Memory B cell (primary cell): Measurements from ENCODE around the gene TTLL5.

Experiments used
- ATAC-seq: fragments of 150-1000 bp; cut with Tn5 transposase; 2 replicates; pipeline ENCODE4 v1.10.0; 2021; ENCODE audit warnings: low read depth, mild to moderate bottlenecking, moderate library complexity
- DNase-seq, 2 donors: peaks; one replicate each; pipeline ENCODE4 v3.0.0; 2022; ENCODE audit warnings: low spot score in 2 of 2
- H3K27ac Mint-ChIP-seq: one replicate; pipeline ENCODE4 v1.8.0; 2022; ENCODE audit warnings: mild to moderate bottlenecking, moderate library complexity, mixed read lengths
- H3K27me3 Mint-ChIP-seq: one replicate; pipeline ENCODE4 v1.8.0; 2022; ENCODE audit warnings: mixed read lengths
- H3K36me3 Mint-ChIP-seq: one replicate; pipeline ENCODE4 v1.8.0; 2022; ENCODE audit warnings: mild to moderate bottlenecking, mixed read lengths
- H3K4me1 Mint-ChIP-seq: one replicate; pipeline ENCODE4 v1.8.0; 2022; ENCODE audit warnings: mixed read lengths
- H3K4me3 Mint-ChIP-seq: one replicate; pipeline ENCODE4 v1.8.0; 2022; ENCODE audit warnings: mild to moderate bottlenecking, moderate library complexity, mixed read lengths
- H3K9me3 Mint-ChIP-seq: one replicate; pipeline ENCODE4 v1.8.0; 2022; ENCODE audit warnings: mixed read lengths

Gene TTLL5

DNA sequence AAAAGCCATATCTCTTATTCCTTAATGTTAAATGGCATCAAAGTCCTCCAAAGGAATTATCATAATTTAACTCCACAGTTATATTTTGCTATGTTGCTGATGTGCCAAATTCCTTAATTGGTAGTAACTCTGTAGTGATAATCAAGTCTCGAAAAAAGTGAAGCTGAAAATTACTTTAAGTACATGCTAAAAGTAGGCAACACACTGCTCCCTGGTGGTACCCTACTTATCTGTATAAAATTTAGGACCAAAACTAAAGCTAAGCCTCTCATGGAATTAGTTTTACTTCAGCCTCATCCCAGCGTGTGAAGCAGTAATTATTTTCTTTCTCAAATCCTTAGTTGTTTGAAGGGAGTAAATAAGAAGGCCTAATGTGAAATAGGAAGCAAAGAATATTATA lies 132.8 kb downstream of the TTLL5 start:
- H3K4me3 Mint-ChIP-seq, result no peak overlapping the region
- ATAC-seq, result no peak
- H3K4me1 Mint-ChIP-seq, result no peaks in the 10 kb centered on the region
- DNase-seq, result no peak
- H3K9me3 Mint-ChIP-seq, result peaks cover 13% of the 10 kb centered on the region
- no peak overlapping the region for H3K27ac Mint-ChIP-seq
- peaks cover 39% of the 10 kb centered on the region for H3K36me3 Mint-ChIP-seq
- H3K27me3 Mint-ChIP-seq, result no peaks in the 10 kb centered on the region

DNA sequence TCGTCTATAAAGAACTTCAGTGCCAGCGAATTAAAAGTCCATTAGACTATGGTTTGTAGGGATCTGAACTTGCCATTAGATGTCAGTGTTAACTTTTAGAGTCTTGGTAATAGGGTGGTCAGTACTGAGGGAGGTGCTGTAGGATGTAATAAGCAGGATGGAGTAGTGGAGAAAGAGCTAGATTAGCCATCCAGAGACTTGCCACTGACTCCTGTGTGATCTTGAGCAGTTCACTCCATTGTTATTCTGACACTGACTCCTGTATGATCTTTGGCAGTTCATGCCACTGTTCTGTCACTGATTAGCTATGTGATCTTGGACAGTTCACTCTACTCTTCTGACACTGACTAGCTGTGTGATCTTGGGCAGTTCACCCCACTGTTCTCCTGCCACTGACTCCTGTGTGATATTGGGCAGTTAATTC lies 133.6 kb downstream of the TTLL5 start:
- H3K4me3 Mint-ChIP-seq, result no peak overlapping the region
- DNase-seq (no peak), ATAC-seq (no peak)
- H3K36me3 Mint-ChIP-seq, result peaks cover 44% of the 10 kb centered on the region
- H3K9me3 Mint-ChIP-seq, result peaks cover 14% of the 10 kb centered on the region
- no peaks in the 10 kb centered on the region for H3K27me3 Mint-ChIP-seq
- H3K27ac Mint-ChIP-seq, result peak overlapping the region; percentile 25
- H3K4me1 Mint-ChIP-seq, result no peaks in the 10 kb centered on the region

- no peaks in the 10 kb centered on the region for H3K27me3 Mint-ChIP-seq
- H3K36me3 Mint-ChIP-seq, result peaks cover 50% of the 10 kb centered on the region
- peaks cover 13% of the 10 kb centered on the region for H3K9me3 Mint-ChIP-seq
- no peak overlapping the region for H3K4me3 Mint-ChIP-seq
- no peak overlapping the region for H3K27ac Mint-ChIP-seq
- ATAC-seq, result no peak
- DNase-seq, result no peak
- peaks cover 2% of the 10 kb centered on the region for H3K4me1 Mint-ChIP-seq
Measured at GRCh38 chr14:75800792-75801191, 139.7 kb downstream of the TTLL5 start.

GRCh38 chr14:75802486-75802885 lies 141.4 kb downstream of the TTLL5 start:
- H3K4me1 Mint-ChIP-seq, result peaks cover 4% of the 10 kb centered on the region
- ATAC-seq (no peak), DNase-seq (no peak)

DNA sequence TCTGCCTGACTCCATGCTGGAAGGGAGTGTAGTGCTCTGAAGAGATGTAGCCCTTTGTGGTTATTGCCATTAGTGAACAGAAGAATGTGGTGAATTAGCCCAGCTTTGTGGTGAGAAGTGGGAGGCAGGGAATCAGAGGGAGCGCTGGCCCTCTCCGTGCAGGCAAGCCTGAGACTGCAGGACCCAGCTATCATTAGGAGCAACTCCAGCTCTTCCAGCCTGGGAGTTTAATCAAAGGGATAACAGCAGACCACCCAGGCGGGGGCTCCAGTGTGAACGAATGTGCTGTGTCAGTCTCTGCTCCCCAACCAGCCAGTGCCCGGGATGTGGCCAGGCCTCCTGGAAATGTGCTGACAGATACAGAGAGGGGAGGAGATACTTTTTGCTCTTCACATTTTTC lies 142.7 kb downstream of the TTLL5 start:
- H3K27ac Mint-ChIP-seq, result no peak overlapping the region
- H3K4me1 Mint-ChIP-seq, result peaks cover 4% of the 10 kb centered on the region
- no peak overlapping the region for H3K4me3 Mint-ChIP-seq
- peaks cover 26% of the 10 kb centered on the region for H3K36me3 Mint-ChIP-seq
- peaks cover 5% of the 10 kb centered on the region for H3K9me3 Mint-ChIP-seq
- DNase-seq (no peak), ATAC-seq (no peak)
- H3K27me3 Mint-ChIP-seq, result no peaks in the 10 kb centered on the region

More at GRCh38 chr14:75802486-75802885, 141.4 kb downstream of the TTLL5 start:
- Mint-ChIP-seq H3K4me3 (no peak overlapping the region), H3K27ac (no peak overlapping the region), H3K9me3 (peaks cover 10% of the 10 kb centered on the region), H3K36me3 (peaks cover 37% of the 10 kb centered on the region), H3K27me3 (no peaks in the 10 kb centered on the region)

DNA sequence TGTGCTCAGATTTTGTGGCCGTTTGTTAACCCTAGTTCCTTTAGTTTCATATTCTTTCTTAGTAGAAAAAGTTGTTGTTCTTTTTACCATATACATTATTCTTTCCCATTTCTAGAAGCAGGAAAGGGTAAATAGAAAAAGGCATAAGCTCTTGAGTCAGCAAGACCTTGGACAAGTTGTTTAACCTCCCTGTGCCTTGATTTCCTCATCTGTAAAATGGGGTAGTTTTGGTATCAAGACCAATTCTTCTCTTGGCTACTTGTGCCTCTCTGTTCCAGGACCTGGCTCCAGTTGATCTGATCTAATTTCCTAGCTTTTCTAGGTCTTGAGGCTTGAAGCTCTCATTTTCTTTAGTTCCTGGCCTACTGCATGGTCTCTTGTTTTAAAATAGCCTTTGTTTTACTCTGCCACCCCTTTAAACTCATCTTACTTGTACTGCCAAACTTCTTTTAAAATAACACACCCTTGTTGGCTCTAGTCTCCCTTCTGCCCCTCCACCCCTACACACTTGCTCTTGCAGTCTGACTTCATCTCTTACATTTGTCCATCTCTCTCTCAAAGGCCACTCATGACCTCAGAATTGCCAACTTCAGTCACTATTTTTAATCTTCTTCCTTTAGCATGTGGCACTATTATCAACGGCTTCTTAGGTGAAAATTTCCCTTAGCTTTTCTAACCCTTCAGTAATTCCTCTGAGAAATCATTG lies 143.7 kb downstream of the TTLL5 start:
- Mint-ChIP-seq H3K27ac (no peak overlapping the region), H3K4me3 (no peak overlapping the region), H3K27me3 (no peaks in the 10 kb centered on the region), H3K9me3 (peaks cover 1% of the 10 kb centered on the region), H3K36me3 (peaks cover 19% of the 10 kb centered on the region), H3K4me1 (peaks cover 4% of the 10 kb centered on the region)
- no peak for ATAC-seq
- DNase-seq, result no peak

DNA sequence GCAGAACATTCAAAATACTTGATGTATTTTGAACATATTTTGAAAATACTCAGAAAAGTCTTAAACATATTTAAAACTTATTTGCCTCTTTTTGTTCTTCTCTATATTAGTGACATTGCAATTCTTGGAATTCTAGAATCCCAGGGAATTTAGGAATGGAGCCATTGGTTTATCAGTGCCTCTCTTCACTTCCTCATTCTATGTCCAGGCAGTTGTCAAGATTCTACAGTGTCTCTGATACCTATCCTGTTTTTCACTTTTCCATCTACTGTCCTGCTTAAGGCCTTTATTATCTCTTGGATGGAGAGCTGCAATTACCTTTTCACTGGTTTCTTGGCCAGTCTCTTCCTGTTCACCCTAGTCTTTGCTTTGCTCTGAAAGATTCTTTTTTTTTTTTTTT lies 144.6 kb downstream of the TTLL5 start:
- peaks cover 4% of the 10 kb centered on the region for H3K4me1 Mint-ChIP-seq
- ATAC-seq, result no peak
- H3K27me3 Mint-ChIP-seq, result no peaks in the 10 kb centered on the region
- DNase-seq, result no peak
- peaks cover 14% of the 10 kb centered on the region for H3K36me3 Mint-ChIP-seq
- H3K4me3 Mint-ChIP-seq, result no peak overlapping the region
- peak overlapping the region; percentile 42 for H3K27ac Mint-ChIP-seq
- H3K9me3 Mint-ChIP-seq, result no peaks in the 10 kb centered on the region

GRCh38 chr14:75806352-75806832 lies 145.3 kb downstream of the TTLL5 start:
- H3K27ac Mint-ChIP-seq, result peak overlapping the region; percentile 42
- no peak for DNase-seq
- peaks cover 14% of the 10 kb centered on the region for H3K36me3 Mint-ChIP-seq
- no peak overlapping the region for H3K4me3 Mint-ChIP-seq
- peaks cover 4% of the 10 kb centered on the region for H3K4me1 Mint-ChIP-seq
- no peaks in the 10 kb centered on the region for H3K9me3 Mint-ChIP-seq
- no peaks in the 10 kb centered on the region for H3K27me3 Mint-ChIP-seq
- no peak for ATAC-seq

DNA sequence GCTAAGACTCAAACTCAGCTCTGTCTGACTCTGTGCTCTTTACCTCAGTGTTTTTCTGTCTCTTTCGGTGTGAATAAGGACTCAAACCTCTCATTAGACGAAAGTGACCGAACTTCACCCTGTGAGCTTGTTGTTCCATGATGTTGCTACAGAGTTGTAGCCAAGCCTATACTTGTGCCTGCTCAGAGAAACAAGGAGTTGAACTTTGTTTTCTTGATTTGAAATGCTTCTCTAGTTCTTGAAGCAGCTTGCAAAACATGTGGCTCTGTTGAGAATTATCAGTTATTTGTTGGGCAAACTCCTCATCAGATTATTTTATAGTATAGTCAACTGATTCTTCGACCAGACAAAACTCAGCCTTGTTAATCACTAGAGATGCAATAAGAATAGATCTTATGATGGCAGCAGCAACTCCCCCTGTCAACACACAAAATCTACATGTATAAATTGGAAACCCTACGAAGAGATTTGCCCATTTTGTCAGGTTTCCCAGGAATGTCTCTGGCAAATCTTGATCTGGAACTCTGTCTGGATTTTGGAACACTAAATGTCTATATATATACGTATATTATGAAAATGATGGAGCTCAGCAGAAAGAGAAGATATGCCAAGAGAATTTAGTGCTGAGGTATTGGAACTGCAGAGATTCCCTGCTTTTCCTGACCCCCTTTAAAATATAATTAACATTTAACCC lies 146.8 kb downstream of the TTLL5 start:
- no peak for DNase-seq
- Mint-ChIP-seq H3K27ac (no peak overlapping the region), H3K4me1 (peaks cover 4% of the 10 kb centered on the region), H3K27me3 (no peaks in the 10 kb centered on the region), H3K36me3 (peaks cover 16% of the 10 kb centered on the region), H3K9me3 (no peaks in the 10 kb centered on the region), H3K4me3 (no peak overlapping the region)
- no peak for ATAC-seq

DNA sequence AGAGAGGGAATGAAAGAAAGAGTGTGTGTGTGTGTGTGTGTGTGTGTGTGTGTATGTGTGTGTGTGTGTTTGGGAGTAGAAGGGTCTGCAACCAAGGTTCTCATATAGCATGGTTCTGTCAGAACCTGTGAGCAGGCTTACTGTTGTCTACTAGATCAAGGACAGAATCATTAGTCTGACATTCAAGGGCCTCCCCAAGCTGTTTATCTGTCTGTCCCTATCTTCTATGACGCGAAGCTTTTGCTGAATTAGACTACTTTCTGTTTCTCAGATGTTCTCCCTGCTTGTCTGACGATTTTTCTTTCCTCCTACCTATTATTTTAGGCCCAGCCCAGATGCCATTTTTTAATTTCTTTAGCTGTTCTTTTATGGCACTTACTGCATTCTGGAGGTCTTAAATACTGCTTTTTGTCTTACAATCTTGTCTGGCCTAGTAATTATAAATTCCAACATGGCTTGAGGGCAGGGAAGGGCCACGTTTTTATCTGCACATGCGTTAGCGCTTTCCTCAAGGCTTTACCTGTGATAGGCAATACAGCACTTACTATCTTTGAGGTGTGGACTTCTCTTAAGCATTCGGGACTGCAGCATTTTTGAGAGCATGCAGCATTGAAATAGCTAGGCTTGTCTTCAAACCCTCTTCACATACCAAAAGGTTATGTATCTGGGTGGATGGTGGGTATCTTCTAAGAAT lies 150.2 kb downstream of the TTLL5 start:
- H3K4me3 Mint-ChIP-seq, result no peak overlapping the region
- H3K9me3 Mint-ChIP-seq, result no peaks in the 10 kb centered on the region
- no peak for DNase-seq
- no peaks in the 10 kb centered on the region for H3K27me3 Mint-ChIP-seq
- peaks cover 13% of the 10 kb centered on the region for H3K36me3 Mint-ChIP-seq
- no peaks in the 10 kb centered on the region for H3K4me1 Mint-ChIP-seq
- ATAC-seq, result no peak
- no peak overlapping the region for H3K27ac Mint-ChIP-seq

DNA sequence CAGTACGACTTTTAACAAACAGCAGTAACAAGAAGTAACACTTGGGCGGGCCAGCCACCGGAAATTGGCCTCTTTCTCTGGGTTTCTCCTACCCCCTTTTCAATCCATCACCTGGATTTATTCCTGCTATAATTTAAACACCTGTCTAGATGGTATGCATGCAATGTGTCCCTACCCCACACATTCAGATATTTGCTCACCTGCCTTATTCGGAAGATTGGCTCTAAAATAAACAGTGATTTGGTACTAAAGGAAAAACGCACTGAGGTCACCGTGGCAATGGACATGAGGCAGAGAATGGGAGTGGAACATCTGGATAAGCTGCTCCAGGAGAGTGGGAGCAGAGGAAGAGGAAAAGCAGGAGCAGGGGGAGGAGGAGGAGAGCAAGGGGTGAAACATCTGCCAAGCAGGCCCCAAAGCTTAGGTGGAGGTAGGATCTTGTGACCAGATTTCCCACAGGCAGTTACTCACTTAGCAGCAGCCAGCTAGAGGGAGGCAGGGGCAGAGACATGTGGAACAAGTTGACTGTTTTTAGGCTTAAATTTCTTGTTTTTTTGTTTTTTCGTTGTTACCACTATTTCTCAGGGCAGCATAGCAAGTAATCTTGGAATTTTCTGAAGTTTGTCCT lies 150.9 kb downstream of the TTLL5 start:
- H3K9me3 Mint-ChIP-seq, result no peaks in the 10 kb centered on the region
- H3K4me3 Mint-ChIP-seq, result no peak overlapping the region
- H3K27ac Mint-ChIP-seq, result no peak overlapping the region
- no peak for ATAC-seq
- H3K4me1 Mint-ChIP-seq, result no peaks in the 10 kb centered on the region
- no peaks in the 10 kb centered on the region for H3K27me3 Mint-ChIP-seq
- peaks cover 9% of the 10 kb centered on the region for H3K36me3 Mint-ChIP-seq
- no peak for DNase-seq

GRCh38 chr14:75812622-75813021 lies 151.6 kb downstream of the TTLL5 start:
- Mint-ChIP-seq H3K27me3 (no peaks in the 10 kb centered on the region), H3K4me1 (no peaks in the 10 kb centered on the region), H3K9me3 (no peaks in the 10 kb centered on the region), H3K36me3 (peaks cover 9% of the 10 kb centered on the region), H3K4me3 (no peak overlapping the region), H3K27ac (no peak overlapping the region)
- ATAC-seq (no peak), DNase-seq (no peak)

- H3K4me1 Mint-ChIP-seq, result no peaks in the 10 kb centered on the region
Measured at GRCh38 chr14:75820761-75821160, 159.7 kb downstream of the TTLL5 start.

More at GRCh38 chr14:75820761-75821160, 159.7 kb downstream of the TTLL5 start:
- Mint-ChIP-seq H3K27ac (no peak overlapping the region), H3K4me3 (no peak overlapping the region), H3K9me3 (no peaks in the 10 kb centered on the region), H3K27me3 (no peaks in the 10 kb centered on the region), H3K36me3 (peaks cover 25% of the 10 kb centered on the region)
- DNase-seq (no peak), ATAC-seq (no peak)
